HEK293 (cell line): ENCODE data around the gene R3HDM4.

Source experiments
- CTCF ChIA-PET: fragments of 350-600 bp; formaldehyde crosslinking; extraction: SDS; loops from one replicate; lab custom pipeline; 2021; ENCODE audit warnings: antibody characterized with exemption; lab: Yijun Ruan, JAX
- POLR2A ChIA-PET: fragments of 300-600 bp; formaldehyde crosslinking; extraction: SDS; loops from one replicate; lab custom pipeline; 2020; ENCODE audit warnings: antibody characterized with exemption, inconsistent platforms; lab: Yijun Ruan, JAX
- H3K27ac ChIP-seq: fragments of 200-500 bp; sonication (Bioruptor generic); 2 replicates; pipeline ENCODE4 v1.5.1; 2014; ENCODE audit warnings: low read depth, low read length, control low read depth, inconsistent platforms; ENCODE audit errors: extremely low read depth
- H3K36me3 ChIP-seq, 2 experiments: fragments of 200-500 bp in 1 of 2; sonication (Bioruptor generic) in 1 of 2; 1 replicate in 1 of 2; 2 replicates in 1 of 2; pipeline ENCODE4 v1.5.1; 2014 to 2017; ENCODE audit warnings: inconsistent platforms in 2 of 2, low read length in 2 of 2; ENCODE audit not compliant: control insufficient read depth in 2 of 2, insufficient read depth in 1 of 2
- H3K4me1 ChIP-seq: fragments of 200-500 bp; sonication (Bioruptor generic); 2 replicates; pipeline ENCODE4 v1.5.1; 2014; ENCODE audit warnings: mild to moderate bottlenecking, low read length, inconsistent platforms; ENCODE audit not compliant: control insufficient read depth, insufficient read depth
- H3K4me3 ChIP-seq: 2 replicates; pipeline ENCODE4 v1.5.1; 2011; ENCODE audit warnings: low read depth, mild to moderate bottlenecking, control low read depth, low read length, moderate library complexity
- H3K9me3 ChIP-seq: fragments of 200-500 bp; sonication (Bioruptor generic); 2 replicates; pipeline ENCODE4 v1.5.1; 2014; ENCODE audit warnings: low read depth, low read length, inconsistent platforms; ENCODE audit not compliant: control insufficient read depth, insufficient read depth
- BCL11A ChIP-seq: fragments of 450-650 bp; formaldehyde crosslinking; IDR thresholded peaks from 2 replicates; pipeline ENCODE4 v1.5.1; 2016; ENCODE audit warnings: low read depth, missing biosample characterization, missing genetic modification characterization
- BCL11B ChIP-seq: fragments of 450-650 bp; formaldehyde crosslinking; IDR thresholded peaks from 2 replicates; pipeline ENCODE4 v1.5.1; 2016; ENCODE audit warnings: low read depth, missing biosample characterization, missing genetic modification characterization
- GLIS1 ChIP-seq: fragments of 450-650 bp; formaldehyde crosslinking; IDR thresholded peaks from 2 replicates; pipeline ENCODE4 v1.5.1; 2016; ENCODE audit warnings: missing biosample characterization, missing genetic modification characterization
- HIC1 ChIP-seq: fragments of 450-650 bp; formaldehyde crosslinking; IDR thresholded peaks from 2 replicates; pipeline ENCODE4 v1.5.1; 2016; ENCODE audit warnings: missing biosample characterization, missing genetic modification characterization
- PRDM4 ChIP-seq: fragments of 450-650 bp; formaldehyde crosslinking; IDR thresholded peaks from 2 replicates; pipeline ENCODE4 v1.5.1; 2017; ENCODE audit warnings: missing biosample characterization, missing genetic modification characterization
- ZBTB11 ChIP-seq: fragments of 450-650 bp; formaldehyde crosslinking; conservative IDR thresholded peaks from 2 replicates; pipeline ENCODE4 v1.5.1; 2016; ENCODE audit warnings: low read depth, missing biosample characterization, missing genetic modification characterization
- ZBTB7A ChIP-seq: fragments of 450-650 bp; formaldehyde crosslinking; IDR thresholded peaks from 2 replicates; pipeline ENCODE4 v1.5.1; 2016; ENCODE audit warnings: low read depth, missing biosample characterization, missing genetic modification characterization
- ZIC2 ChIP-seq: fragments of 450-650 bp; formaldehyde crosslinking; IDR thresholded peaks from 2 replicates; pipeline ENCODE4 v1.5.1; 2016; ENCODE audit warnings: missing biosample characterization, missing genetic modification characterization
- ZNF112 ChIP-seq: fragments of 450-650 bp; formaldehyde crosslinking; IDR thresholded peaks from 2 replicates; pipeline ENCODE4 v1.5.0; 2017; ENCODE audit warnings: missing biosample characterization, missing genetic modification characterization
- ZNF138 ChIP-seq: fragments of 450-650 bp; formaldehyde crosslinking; IDR thresholded peaks from 2 replicates; pipeline ENCODE4 v1.5.1; 2016; ENCODE audit warnings: missing biosample characterization, missing genetic modification characterization, borderline replicate concordance
- ZNF449 ChIP-seq: fragments of 450-650 bp; formaldehyde crosslinking; IDR thresholded peaks from 2 replicates; pipeline ENCODE4 v1.5.1; 2017; ENCODE audit warnings: missing biosample characterization, mild to moderate bottlenecking, missing genetic modification characterization, moderate library complexity
- ZNF510 ChIP-seq: fragments of 450-650 bp; formaldehyde crosslinking; IDR thresholded peaks from 2 replicates; pipeline ENCODE4 v1.5.1; 2018; ENCODE audit warnings: mild to moderate bottlenecking, missing genetic modification characterization, missing biosample characterization; ENCODE audit not compliant: insufficient replicate concordance
- ZNF514 ChIP-seq: fragments of 450-650 bp; formaldehyde crosslinking; IDR thresholded peaks from 2 replicates; pipeline ENCODE4 v1.5.1; 2016; ENCODE audit warnings: missing biosample characterization, missing genetic modification characterization

The R3HDM4 gene

GRCh38 chr19:936175-936546 lies 23.1 kb upstream of the R3HDM4 start:
- Histone ChIP-seq H3K9me3 (no peaks in the 10 kb centered on the region), H3K4me1 (no peaks in the 10 kb centered on the region), H3K36me3 (peaks cover 0 to 37% of the 10 kb centered on the region in 2 experiments; a peak in 2 of 3 replicates), H3K4me3 (no peak overlapping the region), H3K27ac (no peak overlapping the region)
- POLR2A ChIA-PET = no interaction called here
- CTCF ChIA-PET = interaction anchor here (0.6 to 0.7 kb wide), 3 partner anchors 23 to 53 kb away, joined by 3 read pairs; no protein-coding TSS in a partner anchor
- TF ChIP-seq ZBTB11 (tag by site-specific recombination) = no peak

- ChIA-PET CTCF (no interaction called here), POLR2A (no interaction called here)
- H3K9me3 ChIP-seq = no peaks in the 10 kb centered on the region
- H3K27ac ChIP-seq = no peak overlapping the region
- H3K4me3 ChIP-seq = no peak overlapping the region
- H3K4me1 ChIP-seq = no peaks in the 10 kb centered on the region
- TF ChIP-seq ZNF510 (tag by site-specific recombination) (no peak), HIC1 (tag by site-specific recombination) (0 out of 2 replicates have a peak, but pooled peaks have one; percentile 28)
- peaks cover 0 to 44% of the 10 kb centered on the region in 2 experiments; a peak in 2 of 3 replicates for H3K36me3 ChIP-seq
Measured at GRCh38 chr19:934865-935479, 22.0 kb upstream of the R3HDM4 start.

GRCh38 chr19:934197-934840 lies 21.3 kb upstream of the R3HDM4 start:
- no peaks in the 10 kb centered on the region for H3K4me1 ChIP-seq
- TF ChIP-seq ZNF138 (tag by site-specific recombination) (no peak), BCL11A (tag by site-specific recombination) (0 out of 2 replicates have a peak, but pooled peaks have one; percentile 36), BCL11B (peak; percentile 89), ZBTB7A (tag by site-specific recombination) (peak; percentile 61; the same call in 1 of the 2 replicates)
- TF ChIP-seq, all 188 proteins: peak for 3
- no peak overlapping the region for H3K4me3 ChIP-seq
- H3K36me3 ChIP-seq = peaks cover 0 to 43% of the 10 kb centered on the region in 2 experiments; a peak in 2 of 3 replicates
- H3K9me3 ChIP-seq = no peaks in the 10 kb centered on the region
- ChIA-PET CTCF (no interaction called here), POLR2A (no interaction called here)
- H3K27ac ChIP-seq = 0 out of 2 replicates have a peak overlapping the region, but pooled peaks have one; percentile 9

- H3K9me3 ChIP-seq = no peaks in the 10 kb centered on the region
- TF ChIP-seq ZNF112 (tag by site-specific recombination) = no peak
- peak; percentile 28; the same call in 1 of the 2 replicates for TF ChIP-seq ZIC2 (tag by site-specific recombination)
- peak; percentile 21; the same call in 1 of the 2 replicates for TF ChIP-seq ZNF449
- TF ChIP-seq PRDM4 (tag by site-specific recombination) = peak; percentile 48; the same call in 1 of the 2 replicates
- TF ChIP-seq GLIS1 (tag by site-specific recombination) = peak; percentile 70
- TF ChIP-seq ZNF514 (tag by site-specific recombination) = no peak
- POLR2A ChIA-PET = interaction anchor here (0.6 kb wide), 1 partner anchor 92 kb away, joined by 4 read pairs; no protein-coding TSS in a partner anchor
- CTCF ChIA-PET = no interaction called here
- no peak overlapping the region for H3K4me3 ChIP-seq
- H3K4me1 ChIP-seq = no peaks in the 10 kb centered on the region
- 0 out of 2 replicates have a peak overlapping the region, but pooled peaks have one; percentile 46 for H3K27ac ChIP-seq
- H3K36me3 ChIP-seq = peaks cover 0 to 46% of the 10 kb centered on the region in 2 experiments; a peak in 2 of 3 replicates
Measured at GRCh38 chr19:933553-933882, 20.5 kb upstream of the R3HDM4 start.
